Ovary (tissue), 9 donors: ENCODE measurements around the gene ZDHHC1. TPM values are rescaled to one million over a fixed set of nuclear protein-coding genes. Genes with fewer than 3 reads are reported as not detected.
"Not testable (repeated sequence)": the region's sequence is repeated elsewhere in the genome, so short reads cannot be mapped to it uniquely, and the experiment has no call there.

ENCODE experiments used
- DNase-seq, 5 donors: peaks; one replicate each; pipeline ENCODE4 v3.0.0-alpha.2; 2019 to 2020
- H3K27ac ChIP-seq, 2 donors: fragments of 200-600 bp; one replicate each; pipeline versions ENCODE4 v1.5.1 to v1.8.0; 2019 to 2022
- H3K27me3 ChIP-seq: fragments of 200-600 bp; one replicate; pipeline ENCODE4 v1.8.0; 2022
- H3K36me3 ChIP-seq: fragments of 200-600 bp; sonication (generic); one replicate; pipeline ENCODE4 v1.5.1; 2019
- H3K4me1 ChIP-seq: one replicate; pipeline ENCODE4 v1.8.1; 2013; ENCODE audit warnings: mild to moderate bottlenecking, moderate library complexity; ENCODE audit not compliant: insufficient read depth
- H3K4me3 ChIP-seq: fragments of 200-600 bp; sonication (generic); one replicate; pipeline ENCODE4 v1.5.1; 2017
- H3K9me3 ChIP-seq, 2 donors: fragments of 200-600 bp in 1 of 2; sonication (generic) in 1 of 2; one replicate each; pipeline versions ENCODE4 v1.5.1 to v1.8.1; 2013 to 2019; ENCODE audit warnings: mild to moderate bottlenecking in 1 of 2, moderate library complexity in 1 of 2
- CTCF ChIP-seq, 3 donors: fragments of 450-650 bp in 2 of 3; fragments of 200-600 bp in 1 of 3; IDR thresholded peaks; one replicate each; pipeline versions ENCODE4 v1.5.1 to v1.8.0; 2016 to 2022; ENCODE audit warnings: antibody characterized with exemption in 3 of 3, mild to moderate bottlenecking in 1 of 3
- EP300 ChIP-seq: sonication (generic); formaldehyde crosslinking; IDR thresholded peaks from one replicate; pipeline ENCODE4 v1.6.1; 2017; ENCODE audit warnings: antibody characterized with exemption
- POLR2A ChIP-seq: fragments of 450-650 bp; IDR thresholded peaks from one replicate; pipeline ENCODE4 v1.6.1; 2017; ENCODE audit warnings: antibody characterized with exemption, mild to moderate bottlenecking, moderate library complexity
- WGBS, 3 donors: extraction: QIAGEN DNeasy Blood & Tissue Kit in 1 of 3; methylation state at CpG; one replicate each; pipeline versions ENCODE4 v1.1.5 to v1.1.7; 2013 to 2017; 5-methylcytosine and 5-hydroxymethylcytosine counted together
- intact Hi-C, 4 donors: fragments of 100-400 bp; cut with DNase I; formaldehyde crosslinking; loops; one replicate each; pipeline versions ENCODE4 v1.11.0 to v1.15.1; 2022 to 2023
- polyA plus RNA-seq, 2 donors: library from polyadenylated mRNA; stranded (reverse); fragments of 200-250 nt in 1 of 2; fragments of 350-450 nt in 1 of 2; fragmentation: Illumina TruSeq in 1 of 2; extraction: RNeasy Lipid Tissue Mini Kit (QIAGEN cat#74804) in 1 of 2; gene quantifications; one replicate each; pipeline ENCODE4 v1.2.3, GENCODE V29; 2013 to 2014
- total RNA-seq, 7 donors: library from RNA; depleted of rRNA in 2 of 7; stranded (reverse); fragments of >200 nt in 2 of 7; fragmentation: NEBNext Ultra II Directional in 3 of 7; extraction: Animal tissue kit (Norgen Biotek cat#: 25700) in 3 of 7; gene quantifications; one replicate each; pipeline versions ENCODE4 v1.1.0 to v1.2.4, GENCODE V29; 2016 to 2023
- donor health status: DM: no; HTN: no; CAD: no; lungs with moderate emphysema.
- donor health status: DM: no; HTN: no; CAD: no.
- donor health status: Bipolar disorder and iron deficiency.
- donor health status: DM: yes; HTN: yes; CAD: no.
- donor health status: DM: no; HTN: no; CAD: no.
- donor health status: DM: yes; HTN: yes; CAD: no.

The ZDHHC1 gene
- total and polyA plus RNA-seq, 9 donors: 1.4 to 45.5 (median 21.9) TPM

GRCh38 chr16:67357561-67357960, 58.7 kb downstream of the ZDHHC1 start:
- no peak for DNase-seq
- 68 to 79% (median 76%) methylated on average over 4 of the region's 4 CpGs for WGBS, 3 donors
- Histone ChIP-seq H3K9me3 (no peaks in the 10 kb centered on the region), H3K36me3 (no peaks in the 10 kb centered on the region), H3K27me3 (no peaks in the 10 kb centered on the region), H3K4me3 (no peak overlapping the region), H3K4me1 (no peaks in the 10 kb centered on the region), H3K27ac (no peak overlapping the region)
- intact Hi-C loops: no loop called here
- no peak for TF ChIP-seq EP300
- no peak for TF ChIP-seq POLR2A
- no peak for TF ChIP-seq CTCF (IDR thresholded peaks at IDR 0.05)

- no peak overlapping the region for H3K4me3 ChIP-seq
- 56 to 65% (median 65%) methylated on average over 3 of the region's 3 CpGs for WGBS, 3 donors
Observed at GRCh38 chr16:67356396-67356795, 59.9 kb downstream of the ZDHHC1 start.

GRCh38 chr16:67352463-67352862, 63.8 kb downstream of the ZDHHC1 start:
- H3K4me3 ChIP-seq, H3K9me3 ChIP-seq, H3K27me3 ChIP-seq, H3K36me3 ChIP-seq, H3K27ac ChIP-seq, DNase-seq, H3K4me1 ChIP-seq, intact Hi-C loops: not testable (repeated sequence)
- 96 to 98% (median 96%) methylated on average over 3 of the region's 3 CpGs for WGBS, 3 donors

More at GRCh38 chr16:67356396-67356795, 59.9 kb downstream of the ZDHHC1 start:
- Histone ChIP-seq H3K36me3 (no peaks in the 10 kb centered on the region), H3K27me3 (no peaks in the 10 kb centered on the region), H3K4me1 (no peaks in the 10 kb centered on the region), H3K9me3 (no peaks in the 10 kb centered on the region), H3K27ac (no peak overlapping the region)
- no peak for DNase-seq
- intact Hi-C loops: no loop called here
- TF ChIP-seq CTCF (IDR thresholded peaks at IDR 0.05): no peak
- TF ChIP-seq EP300: no peak
- TF ChIP-seq POLR2A: no peak

- no peak for DNase-seq
- Histone ChIP-seq H3K27ac (no peak overlapping the region), H3K4me3 (no peak overlapping the region), H3K9me3 (no peaks in the 10 kb centered on the region), H3K4me1 (no peaks in the 10 kb centered on the region), H3K36me3 (no peaks in the 10 kb centered on the region), H3K27me3 (no peaks in the 10 kb centered on the region)
- intact Hi-C loops: no loop called here
- TF ChIP-seq EP300: no peak
- no peak for TF ChIP-seq POLR2A
- TF ChIP-seq CTCF (IDR thresholded peaks at IDR 0.05): no peak
- WGBS, 3 donors: 93 to 100% (median 98%) methylated on average over 1 of the region's 1 CpG
Observed at GRCh38 chr16:67350324-67350723, 66.0 kb downstream of the ZDHHC1 start.

- no peak for TF ChIP-seq CTCF (IDR thresholded peaks at IDR 0.05)
- no peak for TF ChIP-seq EP300
- TF ChIP-seq POLR2A: no peak
- Histone ChIP-seq H3K4me1 (no peaks in the 10 kb centered on the region), H3K27ac (no peak overlapping the region), H3K36me3 (no peaks in the 10 kb centered on the region), H3K4me3 (no peak overlapping the region), H3K27me3 (no peaks in the 10 kb centered on the region), H3K9me3 (no peaks in the 10 kb centered on the region)
- intact Hi-C loops: no loop called here
- DNase-seq: no peak
Observed at GRCh38 chr16:67349172-67349571, 67.1 kb downstream of the ZDHHC1 start.
